AG09309 (cell line): Measurements from ENCODE around the gene SLC26A11.

Experiments used
- DNase-seq: peaks from one replicate; pipeline ENCODE4 v3.0.0-alpha.2; 2010; ENCODE audit warnings: low read depth
- H3K4me3 ChIP-seq: 2 replicates; pipeline ENCODE4 v1.5.1; 2011; ENCODE audit warnings: mild to moderate bottlenecking, low read depth, low read length, moderate library complexity; ENCODE audit not compliant: control insufficient read depth
- TF ChIP-seq, protein P1 (sequence below): IDR thresholded peaks from 2 replicates; pipeline ENCODE4 v1.5.1; 2011; ENCODE audit warnings: mild to moderate bottlenecking, low read depth, low read length, inconsistent platforms; ENCODE audit not compliant: insufficient read depth, control insufficient read depth; ENCODE audit errors: missing control alignments

The SLC26A11 gene

DNA sequence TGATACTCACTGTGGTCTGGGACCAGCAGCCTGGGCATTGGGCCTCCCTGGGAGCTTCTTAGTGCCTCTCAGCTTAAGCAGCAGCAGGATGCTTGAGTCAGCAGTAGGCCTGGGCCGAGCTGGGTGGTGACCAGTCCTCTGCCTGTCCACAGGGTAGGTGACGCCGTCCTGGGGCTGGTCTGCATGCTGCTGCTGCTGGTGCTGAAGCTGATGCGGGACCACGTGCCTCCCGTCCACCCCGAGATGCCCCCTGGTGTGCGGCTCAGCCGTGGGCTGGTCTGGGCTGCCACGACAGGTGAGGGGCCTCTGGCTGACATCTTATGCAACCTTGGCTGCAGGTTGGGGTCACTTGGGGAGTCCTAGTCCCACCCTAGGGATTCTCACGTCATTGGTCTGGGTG is 7.4 kb downstream of the SLC26A11 start:
- no peak for DNase-seq
- TF ChIP-seq, protein P1, sequence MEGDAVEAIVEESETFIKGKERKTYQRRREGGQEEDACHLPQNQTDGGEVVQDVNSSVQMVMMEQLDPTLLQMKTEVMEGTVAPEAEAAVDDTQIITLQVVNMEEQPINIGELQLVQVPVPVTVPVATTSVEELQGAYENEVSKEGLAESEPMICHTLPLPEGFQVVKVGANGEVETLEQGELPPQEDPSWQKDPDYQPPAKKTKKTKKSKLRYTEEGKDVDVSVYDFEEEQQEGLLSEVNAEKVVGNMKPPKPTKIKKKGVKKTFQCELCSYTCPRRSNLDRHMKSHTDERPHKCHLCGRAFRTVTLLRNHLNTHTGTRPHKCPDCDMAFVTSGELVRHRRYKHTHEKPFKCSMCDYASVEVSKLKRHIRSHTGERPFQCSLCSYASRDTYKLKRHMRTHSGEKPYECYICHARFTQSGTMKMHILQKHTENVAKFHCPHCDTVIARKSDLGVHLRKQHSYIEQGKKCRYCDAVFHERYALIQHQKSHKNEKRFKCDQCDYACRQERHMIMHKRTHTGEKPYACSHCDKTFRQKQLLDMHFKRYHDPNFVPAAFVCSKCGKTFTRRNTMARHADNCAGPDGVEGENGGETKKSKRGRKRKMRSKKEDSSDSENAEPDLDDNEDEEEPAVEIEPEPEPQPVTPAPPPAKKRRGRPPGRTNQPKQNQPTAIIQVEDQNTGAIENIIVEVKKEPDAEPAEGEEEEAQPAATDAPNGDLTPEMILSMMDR: no peak
- no peak overlapping the region for H3K4me3 ChIP-seq

DNA sequence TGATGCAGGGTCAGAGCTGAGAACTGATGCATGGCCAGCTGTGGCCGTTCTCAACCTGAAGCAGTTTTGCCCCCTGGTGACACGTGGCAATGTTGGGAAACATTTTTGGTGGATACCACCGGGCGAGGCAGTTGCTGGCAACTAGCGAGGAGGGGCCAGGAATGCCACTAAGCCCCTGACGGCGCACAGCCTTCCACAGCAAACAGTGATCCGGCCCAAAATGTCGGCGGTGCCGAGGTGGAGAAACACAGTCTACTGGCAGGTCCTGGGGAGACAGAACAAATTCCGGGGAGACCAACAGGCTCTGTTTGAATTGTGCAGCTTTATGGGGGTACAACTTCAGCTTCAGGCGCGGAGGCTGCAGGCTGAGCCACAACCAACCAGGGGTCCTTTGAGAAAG is 8.2 kb downstream of the SLC26A11 start:
- no peak for DNase-seq
- H3K4me3 ChIP-seq: no peak overlapping the region
- TF ChIP-seq, protein P1: no peak

DNA sequence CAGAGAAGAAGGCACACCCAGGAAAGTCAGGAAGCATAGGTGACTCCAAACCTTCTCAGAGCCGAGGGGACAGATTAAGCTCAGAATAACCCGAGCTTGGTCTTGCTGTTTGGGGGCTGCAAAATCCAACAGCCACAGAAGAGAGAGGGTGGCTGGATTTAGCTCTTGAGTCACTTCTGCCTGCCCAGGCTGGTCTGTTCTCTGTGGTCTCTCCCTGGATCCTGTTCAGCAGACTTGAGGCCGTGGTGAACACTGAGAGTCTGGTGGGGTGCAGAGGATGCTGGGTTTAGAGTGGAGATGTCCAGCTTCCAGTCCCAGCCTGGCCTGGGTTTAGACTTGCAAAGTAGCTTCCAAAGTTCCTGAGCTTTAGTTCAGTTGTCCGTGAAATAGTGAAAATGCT is 8.8 kb downstream of the SLC26A11 start:
- DNase-seq: no peak
- TF ChIP-seq, protein P1: no peak
- no peak overlapping the region for H3K4me3 ChIP-seq

DNA sequence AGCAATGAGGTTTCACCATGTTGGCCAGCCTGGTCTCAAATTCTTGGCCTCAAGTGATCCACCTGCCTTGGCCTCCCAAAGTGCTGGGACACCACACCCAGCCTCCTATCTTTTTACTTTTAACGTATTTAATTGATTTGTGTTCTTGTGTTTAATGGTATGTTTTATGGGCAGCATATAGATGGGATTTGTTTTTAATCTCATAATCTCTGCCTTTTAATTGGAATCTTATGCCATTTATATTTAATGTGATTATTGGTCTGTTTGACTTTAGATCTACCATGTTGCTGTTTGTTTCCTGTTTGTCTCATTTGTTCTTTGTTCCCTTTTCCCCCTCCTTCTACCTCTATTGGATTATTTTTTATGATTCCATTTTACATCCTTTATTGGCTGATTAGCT is 12.2 kb downstream of the SLC26A11 start:
- no peak overlapping the region for H3K4me3 ChIP-seq
- TF ChIP-seq, protein P1: no peak
- no peak for DNase-seq

DNA sequence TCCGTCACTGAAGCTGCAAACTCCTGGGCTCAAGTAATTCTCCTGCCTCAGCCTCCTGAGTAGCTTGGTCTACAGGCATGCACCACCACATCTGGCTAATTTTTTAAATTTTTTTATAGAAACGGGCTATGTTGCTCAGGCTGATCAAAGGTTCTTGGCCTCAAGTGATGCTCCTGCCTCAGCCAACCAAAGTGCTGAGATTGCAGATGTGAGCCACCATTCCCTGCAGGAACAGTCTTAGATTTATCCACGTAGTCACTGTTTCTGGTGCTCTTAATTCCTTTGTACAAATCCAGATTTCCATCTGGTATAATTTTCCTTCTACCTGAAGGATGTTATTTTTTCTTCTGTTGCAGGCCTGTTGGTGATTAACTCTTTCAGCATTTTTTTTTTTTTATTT is 13.0 kb downstream of the SLC26A11 start:
- TF ChIP-seq, protein P1: no peak
- no peak for DNase-seq
- no peak overlapping the region for H3K4me3 ChIP-seq

DNA sequence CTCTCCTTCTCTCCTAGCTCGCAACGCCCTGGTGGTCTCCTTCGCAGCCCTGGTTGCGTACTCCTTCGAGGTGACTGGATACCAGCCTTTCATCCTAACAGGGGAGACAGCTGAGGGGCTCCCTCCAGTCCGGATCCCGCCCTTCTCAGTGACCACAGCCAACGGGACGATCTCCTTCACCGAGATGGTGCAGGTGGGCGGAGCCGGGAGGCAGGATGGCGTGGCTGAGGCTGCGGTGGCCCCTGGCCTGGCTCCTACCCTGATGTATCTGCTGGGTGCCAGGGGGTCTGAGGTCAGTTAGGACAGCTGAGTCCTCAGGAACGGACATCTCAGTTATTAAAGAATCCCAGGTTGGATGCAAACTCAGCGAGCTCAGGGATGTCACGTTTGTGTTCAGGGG is 16.7 kb downstream of the SLC26A11 start:
- TF ChIP-seq, protein P1: no peak
- no peak for DNase-seq
- H3K4me3 ChIP-seq: no peak overlapping the region

DNA sequence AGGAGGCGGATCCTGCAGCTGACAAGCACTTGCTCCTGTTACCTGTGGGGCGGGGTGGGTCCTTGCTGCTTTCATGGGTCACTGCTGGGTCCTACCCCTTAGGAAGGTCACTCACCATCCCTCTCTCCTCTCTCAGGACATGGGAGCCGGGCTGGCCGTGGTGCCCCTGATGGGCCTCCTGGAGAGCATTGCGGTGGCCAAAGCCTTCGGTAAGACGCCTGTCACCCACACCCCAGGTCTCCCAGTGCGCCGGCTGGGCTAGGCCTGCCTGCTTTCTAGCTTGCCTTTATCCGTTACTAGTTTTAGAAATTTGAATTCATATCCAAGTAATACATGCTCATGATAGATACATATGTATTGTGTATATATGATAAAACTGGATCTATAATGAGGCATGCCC is 17.2 kb downstream of the SLC26A11 start:
- H3K4me3 ChIP-seq: no peak overlapping the region
- TF ChIP-seq, protein P1: no peak
- DNase-seq: no peak
